PC-3 (cell line): Measurements from ENCODE around the gene TIMM44. TPM values are rescaled to one million over a fixed set of nuclear protein-coding genes. Genes with fewer than 3 reads are reported as not detected.
A peak's percentile ranks its signal among the peaks of the same experiment; 100 is the strongest.

Source experiments
- ATAC-seq: fragments of 200-7000 bp; cut with Tn5 transposase; 2 replicates; pipeline ENCODE4 v1.9.1; 2020; ENCODE audit warnings: mild to moderate bottlenecking, moderate library complexity
- BruUV-seq: library from RNA; stranded (reverse); fragments of 400-500 nt; replicated peaks from 2 replicates; lab custom pipeline; 2021; lab: Mats Ljungman, UMichigan
- CTCF ChIA-PET: fragments of 300-600 bp; sonication (Branson Sonifier 250); formaldehyde crosslinking; loops from one replicate; lab custom pipeline; 2022; ENCODE audit warnings: antibody characterized with exemption; lab: Charles Lee
- POLR2A ChIA-PET: fragments of 300-600 bp; sonication (Branson Sonifier 250); formaldehyde crosslinking; loops from one replicate; lab custom pipeline; 2022; ENCODE audit warnings: antibody characterized with exemption; ENCODE audit not compliant: unreplicated experiment; lab: Charles Lee
- DNase-seq: peaks from one replicate; pipeline ENCODE4 v3.0.0-alpha.2; 2015
- H2AFZ ChIP-seq: fragments of 300-600 bp; sonication (generic); 2 replicates; pipeline ENCODE4 v1.6.0; 2016; ENCODE audit warnings: antibody characterized with exemption, low read length
- H3F3A ChIP-seq: fragments of 300-600 bp; sonication (generic); one replicate; pipeline ENCODE4 v1.6.0; 2017; ENCODE audit warnings: antibody characterized with exemption, low read length, control low read depth, mild to moderate bottlenecking; ENCODE audit not compliant: unreplicated experiment
- H3K27ac ChIP-seq: fragments of 300-600 bp; sonication (generic); 2 replicates; pipeline ENCODE4 v1.5.1; 2016; ENCODE audit warnings: mild to moderate bottlenecking, low read length
- H3K27me3 ChIP-seq: fragments of 300-600 bp; sonication (generic); 2 replicates; pipeline ENCODE4 v1.6.1; 2016; ENCODE audit warnings: low read length, mixed read lengths
- H3K36me3 ChIP-seq: fragments of 300-600 bp; sonication (generic); 2 replicates; pipeline ENCODE4 v1.6.1; 2016; ENCODE audit warnings: low read depth, mixed run types, low read length, mixed read lengths
- H3K4me1 ChIP-seq: fragments of 300-600 bp; sonication (generic); 2 replicates; pipeline ENCODE4 v1.5.1; 2016; ENCODE audit warnings: low read length; ENCODE audit not compliant: insufficient read depth
- H3K4me2 ChIP-seq: fragments of 300-600 bp; sonication (generic); 2 replicates; pipeline ENCODE4 v1.6.0; 2016; ENCODE audit warnings: low read length
- H3K4me3 ChIP-seq: fragments of 300-600 bp; sonication (generic); 2 replicates; pipeline ENCODE4 v1.5.1; 2016; ENCODE audit warnings: mild to moderate bottlenecking, low read length, mixed read lengths
- H3K79me2 ChIP-seq: fragments of 300-600 bp; sonication (generic); 2 replicates; pipeline ENCODE4 v1.6.1; 2017; ENCODE audit warnings: low read length, mixed read lengths
- H3K9ac ChIP-seq: fragments of 300-600 bp; sonication (generic); 2 replicates; pipeline ENCODE4 v1.6.0; 2016; ENCODE audit warnings: mild to moderate bottlenecking, low read length
- H3K9me2 ChIP-seq: fragments of 300-600 bp; sonication (generic); replicated peaks from 2 replicates; pipeline ENCODE4 v1.6.1; 2016; ENCODE audit warnings: mixed run types, low read length, mixed read lengths
- H3K9me3 ChIP-seq: fragments of 300-600 bp; sonication (generic); 2 replicates; pipeline ENCODE4 v1.6.1; 2016; ENCODE audit warnings: low read length, mixed read lengths
- H4K20me1 ChIP-seq: fragments of 300-600 bp; sonication (generic); 2 replicates; pipeline ENCODE4 v1.6.1; 2016; ENCODE audit warnings: low read length, mixed read lengths
- CTCF ChIP-seq: fragments of 300-600 bp; sonication (generic); conservative IDR thresholded peaks from 2 replicates; pipeline ENCODE4 v1.5.1; 2017; ENCODE audit warnings: antibody characterized with exemption, low read depth, mild to moderate bottlenecking, low read length
- EZH2 ChIP-seq: fragments of 300-600 bp; sonication (generic); IDR thresholded peaks from one replicate; pipeline ENCODE4 v1.6.1; 2017; ENCODE audit warnings: antibody characterized with exemption, mild to moderate bottlenecking, low read length; ENCODE audit not compliant: unreplicated experiment
- EZH2phosphoT487 ChIP-seq: fragments of 300-600 bp; sonication (generic); IDR thresholded peaks from 2 replicates; pipeline ENCODE4 v1.6.1; 2018; ENCODE audit warnings: mild to moderate bottlenecking, antibody characterized with exemption, low read length, borderline replicate concordance
- intact Hi-C: fragments of 100-400 bp; cut with micrococcal nuclease; formaldehyde crosslinking; loops from 2 replicates; pipeline ENCODE4 v1.9.0; 2023
- total RNA-seq: library from RNA; depleted of rRNA; stranded (reverse); fragments of >200 nt; gene quantifications from 2 replicates; pipeline ENCODE4 v1.2.3, GENCODE V29; 2014

The TIMM44 gene
- total RNA-seq, 1 experiment from 2014 or later, result 191 TPM

GRCh38 chr19:7985481-7985911, 42.0 kb upstream of the TIMM44 start:
- peak overlapping the region; percentile 96 for H3K9ac ChIP-seq
- H3K36me3 ChIP-seq, result peaks cover 68% of the 10 kb centered on the region
- no peak overlapping the region for H2AFZ ChIP-seq
- no peaks in the 10 kb centered on the region for H3K9me2 ChIP-seq
- TF ChIP-seq CTCF (no peak), EZH2phosphoT487 (no peak), EZH2 (no peak)
- no peaks in the 10 kb centered on the region for H3K9me3 ChIP-seq
- no peak for DNase-seq
- BruUV-seq, result no TSS peak
- intact Hi-C loops, result loop anchor here (5.0 kb wide), 1 partner anchor 43 kb away; the partner anchor contains the start of gene TIMM44
- H3K79me2 ChIP-seq, result peaks cover 81% of the 10 kb centered on the region
- no peaks in the 10 kb centered on the region for H3K27me3 ChIP-seq
- peaks cover 13% of the 10 kb centered on the region; the same call in 1 of the 2 replicates for H4K20me1 ChIP-seq
- peaks cover 56% of the 10 kb centered on the region for H3K4me1 ChIP-seq
- ChIA-PET POLR2A (no interaction called here), CTCF (no interaction called here)
- H3K4me2 ChIP-seq, result no peak overlapping the region
- H3F3A ChIP-seq, result peaks cover 8% of the 10 kb centered on the region
- no peak overlapping the region for H3K4me3 ChIP-seq
- ATAC-seq, result no peak
- H3K27ac ChIP-seq, result peak overlapping the region; percentile 100

- ChIA-PET CTCF (no interaction called here), POLR2A (no interaction called here)
- no peak overlapping the region for H2AFZ ChIP-seq
- intact Hi-C loops, result no loop called here
- H3K27ac ChIP-seq, result peak overlapping the region; percentile 100
- BruUV-seq, result no TSS peak
- H3K4me2 ChIP-seq, result no peak overlapping the region
- no peaks in the 10 kb centered on the region for H3K9me3 ChIP-seq
- H3K4me3 ChIP-seq, result no peak overlapping the region
- TF ChIP-seq CTCF (no peak), EZH2phosphoT487 (no peak), EZH2 (no peak)
- no peak for ATAC-seq
- DNase-seq, result peak; percentile 64
- no peaks in the 10 kb centered on the region for H3K27me3 ChIP-seq
- peaks cover 13% of the 10 kb centered on the region; the same call in 1 of the 2 replicates for H4K20me1 ChIP-seq
- peaks cover 66% of the 10 kb centered on the region for H3K36me3 ChIP-seq
- no peak overlapping the region for H3K9ac ChIP-seq
- peaks cover 8% of the 10 kb centered on the region for H3F3A ChIP-seq
- no peaks in the 10 kb centered on the region for H3K9me2 ChIP-seq
- H3K4me1 ChIP-seq, result peaks cover 48% of the 10 kb centered on the region
- H3K79me2 ChIP-seq, result peaks cover 72% of the 10 kb centered on the region
Measured at GRCh38 chr19:7983995-7984837, 40.8 kb upstream of the TIMM44 start.
